Left ventricle myocardium inferior (tissue), 1 donor: ENCODE data around the gene IGF2R. TPM values are rescaled to one million over a fixed set of nuclear protein-coding genes. Genes with fewer than 3 reads are reported as not detected.

Source experiments
- DNase-seq: peaks from one replicate; pipeline ENCODE4 v3.0.0-alpha.2; 2020
- H3K27ac ChIP-seq: fragments of 200-600 bp; replicated peaks from 2 replicates; pipeline ENCODE4 v1.8.0; 2021
- H3K27me3 ChIP-seq: fragments of 200-600 bp; 2 replicates; pipeline ENCODE4 v1.8.0; 2021; ENCODE audit warnings: low read depth
- H3K36me3 ChIP-seq: fragments of 200-600 bp; 2 replicates; pipeline ENCODE4 v1.8.0; 2021
- H3K4me1 ChIP-seq: fragments of 200-600 bp; 2 replicates; pipeline ENCODE4 v1.8.0; 2021
- H3K4me3 ChIP-seq: fragments of 200-600 bp; 2 replicates; pipeline ENCODE4 v1.8.0; 2021; ENCODE audit warnings: mild to moderate bottlenecking, moderate library complexity
- H3K9me3 ChIP-seq: fragments of 200-600 bp; replicated peaks from 2 replicates; pipeline ENCODE4 v1.8.0; 2021
- CTCF ChIP-seq: fragments of 200-600 bp; IDR thresholded peaks from 2 replicates; pipeline ENCODE4 v1.8.0; 2021; ENCODE audit warnings: antibody characterized with exemption, mild to moderate bottlenecking, borderline replicate concordance
- intact Hi-C: fragments of 100-400 bp; cut with micrococcal nuclease; formaldehyde crosslinking; loops from one replicate; pipeline ENCODE4 v1.11.0; 2022
- total RNA-seq: library from RNA; stranded (reverse); fragmentation: NEBNext Ultra II Directional; extraction: Animal tissue kit (Norgen Biotek cat#: 25700); gene quantifications from one replicate; pipeline ENCODE4 v1.2.1, GENCODE V29; 2021
- donor health status: DM: no; HTN: yes; CAD: no; lungs with severe emphysema.

The IGF2R gene
- total RNA-seq, 1 donor from 2014 or later: 66.8 TPM

DNA sequence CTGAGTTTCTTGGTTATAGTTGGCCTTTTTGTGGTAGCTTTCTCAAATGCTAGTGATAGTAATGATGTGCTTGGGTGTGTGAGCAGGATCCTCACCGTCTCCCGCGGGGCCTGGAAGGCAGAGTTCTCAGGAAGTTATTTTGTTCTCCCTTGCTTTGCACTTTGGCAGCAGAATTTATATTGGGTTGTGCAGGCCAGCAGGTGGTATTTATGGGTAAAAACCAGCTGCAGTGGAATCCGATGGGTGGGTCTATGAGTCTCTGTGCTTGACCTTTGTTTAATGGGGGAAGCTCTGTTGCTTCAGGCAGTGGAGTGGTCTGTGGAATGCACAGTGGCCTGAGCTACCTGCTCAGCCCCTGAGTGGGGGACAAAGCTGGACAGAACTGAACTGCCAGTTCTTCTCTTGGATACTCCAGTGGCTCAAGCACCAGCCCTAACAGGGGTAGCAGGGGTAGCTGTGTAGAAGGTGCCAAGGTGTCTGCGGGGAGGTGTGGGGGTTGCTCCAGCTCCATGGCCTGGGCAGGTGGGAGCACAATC is 27.3 kb downstream of the IGF2R start:
- DNase-seq: no peak
- peaks cover 24% of the 10 kb centered on the region for H3K36me3 ChIP-seq
- no peak overlapping the region for H3K27ac ChIP-seq
- TF ChIP-seq CTCF: no peak
- intact Hi-C loops: no loop called here
- H3K27me3 ChIP-seq: no peaks in the 10 kb centered on the region
- peaks cover 9% of the 10 kb centered on the region for H3K9me3 ChIP-seq
- H3K4me1 ChIP-seq: peaks cover 24% of the 10 kb centered on the region
- H3K4me3 ChIP-seq: no peak overlapping the region

GRCh38 chr6:159996626-159997497 is 28.0 kb downstream of the IGF2R start:
- Histone ChIP-seq H3K36me3 (peaks cover 22% of the 10 kb centered on the region), H3K27me3 (no peaks in the 10 kb centered on the region), H3K4me3 (no peak overlapping the region), H3K4me1 (peaks cover 19% of the 10 kb centered on the region), H3K27ac (no peak overlapping the region), H3K9me3 (peaks cover 9% of the 10 kb centered on the region)
- intact Hi-C loops: no loop called here
- TF ChIP-seq CTCF: no peak
- DNase-seq: no peak

- Histone ChIP-seq H3K36me3 (peaks cover 15% of the 10 kb centered on the region), H3K27me3 (no peaks in the 10 kb centered on the region), H3K9me3 (peaks cover 9% of the 10 kb centered on the region), H3K27ac (no peak overlapping the region), H3K4me3 (no peak overlapping the region), H3K4me1 (peaks cover 12% of the 10 kb centered on the region)
- TF ChIP-seq CTCF: no peak
- intact Hi-C loops: no loop called here
- no peak for DNase-seq
Observed at GRCh38 chr6:159997498-159998101, 28.7 kb downstream of the IGF2R start.

GRCh38 chr6:159998538-159998937 is 29.7 kb downstream of the IGF2R start:
- Histone ChIP-seq H3K9me3 (peaks cover 9% of the 10 kb centered on the region), H3K4me1 (peaks cover 19% of the 10 kb centered on the region), H3K27me3 (no peaks in the 10 kb centered on the region), H3K27ac (no peak overlapping the region), H3K36me3 (peaks cover 9% of the 10 kb centered on the region), H3K4me3 (no peak overlapping the region)
- DNase-seq: no peak
- intact Hi-C loops: no loop called here
- TF ChIP-seq CTCF: no peak

GRCh38 chr6:159999240-159999671 is 30.4 kb downstream of the IGF2R start:
- Histone ChIP-seq H3K4me1 (peaks cover 26% of the 10 kb centered on the region), H3K36me3 (peaks cover 9% of the 10 kb centered on the region), H3K4me3 (no peak overlapping the region), H3K9me3 (peaks cover 9% of the 10 kb centered on the region), H3K27ac (no peak overlapping the region), H3K27me3 (no peaks in the 10 kb centered on the region)
- DNase-seq: no peak
- no peak for TF ChIP-seq CTCF
- intact Hi-C loops: no loop called here
